GM18498 (cell line): ENCODE data around the gene NLRC5.
"Not testable (repeated sequence)": the region's sequence is repeated elsewhere in the genome, so short reads cannot be mapped to it uniquely, and the experiment has no call there.

Experiments
- ATAC-seq: cut with Tn5 transposase; IDR thresholded peaks from one replicate; pipeline ENCODE4 v1.9.1; 2021; ENCODE audit warnings: mild to moderate bottlenecking, moderate library complexity; ENCODE audit not compliant: unreplicated experiment

NLRC5 gene

GRCh38 chr16:57042157-57043111, 53.1 kb downstream of the NLRC5 start:
- ATAC-seq, result peak; percentile 75

- ATAC-seq, result no peak
Observed at GRCh38 chr16:57043248-57043647, 53.9 kb downstream of the NLRC5 start.

GRCh38 chr16:57044931-57045693, 55.8 kb downstream of the NLRC5 start:
- no peak for ATAC-seq

- no peak for ATAC-seq
Observed at GRCh38 chr16:57045694-57046381, 56.5 kb downstream of the NLRC5 start.

GRCh38 chr16:57048095-57048494, 58.7 kb downstream of the NLRC5 start:
- ATAC-seq, result no peak

- ATAC-seq, result peak; percentile 60
Observed at GRCh38 chr16:57049678-57050077, 60.3 kb downstream of the NLRC5 start.

GRCh38 chr16:57051696-57052228, 62.4 kb downstream of the NLRC5 start:
- ATAC-seq, result no peak

GRCh38 chr16:57053206-57053605, 63.8 kb downstream of the NLRC5 start:
- no peak for ATAC-seq

GRCh38 chr16:57054338-57054737, 65.0 kb downstream of the NLRC5 start:
- no peak for ATAC-seq

- ATAC-seq, result no peak
Observed at GRCh38 chr16:57054771-57055170, 65.4 kb downstream of the NLRC5 start.

GRCh38 chr16:57055671-57056070, 66.3 kb downstream of the NLRC5 start:
- no peak for ATAC-seq

- ATAC-seq, result no peak
Observed at GRCh38 chr16:57058291-57058861, 69.0 kb downstream of the NLRC5 start.

GRCh38 chr16:57060323-57061083, 71.1 kb downstream of the NLRC5 start:
- no peak for ATAC-seq

- ATAC-seq, result no peak
Observed at GRCh38 chr16:57061084-57061905, 71.9 kb downstream of the NLRC5 start.

- no peak for ATAC-seq
Observed at GRCh38 chr16:57062329-57062728, 73.0 kb downstream of the NLRC5 start.

GRCh38 chr16:57063189-57063588, 73.8 kb downstream of the NLRC5 start:
- ATAC-seq, result not testable (repeated sequence)

GRCh38 chr16:57064995-57065394, 75.6 kb downstream of the NLRC5 start:
- ATAC-seq, result no peak

GRCh38 chr16:57066625-57067024, 77.3 kb downstream of the NLRC5 start:
- ATAC-seq, result no peak

- ATAC-seq, result no peak
Observed at GRCh38 chr16:57067347-57067746, 78.0 kb downstream of the NLRC5 start.
